Liver (tissue), 9 donors: ENCODE measurements around the gene ADRM1. TPM values are rescaled to one million over a fixed set of nuclear protein-coding genes. Genes with fewer than 3 reads are reported as not detected.

ENCODE experiments used
- DNase-seq: peaks from one replicate; pipeline ENCODE4 v3.0.0-alpha.2; 2017; ENCODE audit warnings: low spot score
- H3K27ac ChIP-seq, 2 donors: one replicate each; pipeline ENCODE4 v1.7.0; 2013; ENCODE audit warnings: inconsistent platforms in 2 of 2, low read length in 2 of 2, control low read depth in 1 of 2, low read depth in 1 of 2, mild to moderate bottlenecking in 1 of 2
- H3K27me3 ChIP-seq, 4 donors: one replicate each; pipeline versions ENCODE4 v1.6.1 to v1.7.0; 2013; ENCODE audit warnings: low read length in 3 of 4, inconsistent platforms in 1 of 4, mild to moderate bottlenecking in 1 of 4, moderate library complexity in 1 of 4; ENCODE audit not compliant: control insufficient read depth in 4 of 4, insufficient read depth in 4 of 4
- H3K36me3 ChIP-seq, 4 donors: one replicate each; pipeline versions ENCODE4 v1.6.1 to v1.7.0; 2013; ENCODE audit warnings: low read length in 3 of 4, mild to moderate bottlenecking in 3 of 4, low read depth in 1 of 4, moderate library complexity in 1 of 4; ENCODE audit not compliant: control insufficient read depth in 4 of 4, insufficient read depth in 3 of 4
- H3K4me1 ChIP-seq, 4 donors: one replicate each; pipeline versions ENCODE4 v1.6.1 to v1.7.0; 2013; ENCODE audit warnings: low read length in 3 of 4, mild to moderate bottlenecking in 3 of 4, moderate library complexity in 1 of 4; ENCODE audit not compliant: control insufficient read depth in 4 of 4, insufficient read depth in 4 of 4
- H3K4me3 ChIP-seq, 3 donors: one replicate each; pipeline versions ENCODE4 v1.6.1 to v1.7.0; 2013; ENCODE audit warnings: low read length in 3 of 3, control low read depth in 1 of 3, low read depth in 1 of 3, mild to moderate bottlenecking in 1 of 3
- H3K9ac ChIP-seq, 2 donors: one replicate each; pipeline ENCODE4 v1.7.0; 2013; ENCODE audit warnings: low read length in 2 of 2, mild to moderate bottlenecking in 2 of 2, moderate library complexity in 2 of 2, control low read depth in 1 of 2, low read depth in 1 of 2
- H3K9me3 ChIP-seq, 4 donors: one replicate each; pipeline versions ENCODE4 v1.6.1 to v1.7.0; 2013; ENCODE audit warnings: low read length in 3 of 4; ENCODE audit not compliant: control insufficient read depth in 4 of 4
- EGR1 ChIP-seq, 2 donors: IDR thresholded peaks; 2 replicates each; pipeline ENCODE4 v1.6.1; 2016 to 2018; ENCODE audit warnings: antibody characterized with exemption in 2 of 2, low read depth in 2 of 2
- FOXA1 ChIP-seq: IDR thresholded peaks from 2 replicates; pipeline ENCODE4 v1.6.1; 2016; ENCODE audit warnings: antibody characterized with exemption
- FOXA2 ChIP-seq: IDR thresholded peaks from 2 replicates; pipeline ENCODE4 v1.6.1; 2016; ENCODE audit warnings: antibody characterized with exemption
- GABPA ChIP-seq, 2 donors: IDR thresholded peaks in 1 of 2; conservative IDR thresholded peaks in 1 of 2; 2 replicates each; pipeline ENCODE4 v1.6.1; 2016; ENCODE audit warnings: antibody characterized with exemption in 2 of 2, mild to moderate bottlenecking in 1 of 2, moderate library complexity in 1 of 2
- HNF4A ChIP-seq, 2 donors: conservative IDR thresholded peaks; 2 replicates each; pipeline ENCODE4 v1.6.1; 2016; ENCODE audit warnings: antibody characterized with exemption in 2 of 2, mild to moderate bottlenecking in 2 of 2
- HNF4G ChIP-seq: IDR thresholded peaks from 2 replicates; pipeline ENCODE4 v1.6.1; 2016; ENCODE audit warnings: antibody characterized with exemption
- JUND ChIP-seq, 2 donors: IDR thresholded peaks; 2 replicates each; pipeline ENCODE4 v1.6.1; 2016; ENCODE audit warnings: antibody characterized with exemption in 2 of 2
- MAX ChIP-seq: IDR thresholded peaks from 2 replicates; pipeline ENCODE4 v1.6.1; 2016; ENCODE audit warnings: antibody characterized with exemption
- NR2F2 ChIP-seq: IDR thresholded peaks from 2 replicates; pipeline ENCODE4 v1.6.1; 2016; ENCODE audit warnings: antibody characterized with exemption
- RAD21 ChIP-seq, 2 donors: IDR thresholded peaks; 2 replicates each; pipeline ENCODE4 v1.6.1; 2016; ENCODE audit warnings: antibody characterized with exemption in 2 of 2, mild to moderate bottlenecking in 2 of 2
- REST ChIP-seq: IDR thresholded peaks from 2 replicates; pipeline ENCODE4 v1.6.1; 2016; ENCODE audit warnings: antibody characterized with exemption, mild to moderate bottlenecking
- RXRA ChIP-seq, 2 donors: IDR thresholded peaks; 2 replicates each; pipeline ENCODE4 v1.6.1; 2017 to 2018; ENCODE audit warnings: antibody characterized with exemption in 2 of 2, mild to moderate bottlenecking in 1 of 2
- SP1 ChIP-seq: IDR thresholded peaks from 2 replicates; pipeline ENCODE4 v1.6.1; 2018; ENCODE audit warnings: antibody characterized with exemption, mild to moderate bottlenecking
- TAF1 ChIP-seq: conservative IDR thresholded peaks from 2 replicates; pipeline ENCODE4 v1.6.1; 2016; ENCODE audit warnings: antibody characterized with exemption, mild to moderate bottlenecking
- YY1 ChIP-seq: IDR thresholded peaks from 2 replicates; pipeline ENCODE4 v1.6.1; 2016; ENCODE audit warnings: antibody characterized with exemption, mild to moderate bottlenecking
- ZBTB33 ChIP-seq: IDR thresholded peaks from 2 replicates; pipeline ENCODE4 v1.6.1; 2016; ENCODE audit warnings: antibody characterized with exemption
- WGBS: extraction: QIAGEN DNeasy Blood & Tissue Kit; methylation state at CpG from one replicate; pipeline ENCODE4 v1.1.7; 2013; 5-methylcytosine and 5-hydroxymethylcytosine counted together
- polyA plus RNA-seq, 2 donors: library from polyadenylated mRNA; stranded (reverse) in 1 of 2; unstranded in 1 of 2; fragments of 200-250 nt in 1 of 2; fragments of >200 nt in 1 of 2; fragmentation: Nextera tagmentation in 1 of 2; extraction: Ambion mirVana in 1 of 2; gene quantifications; one replicate each; pipeline versions ENCODE4 v1.2.1 to v1.2.3, GENCODE V29; 2013 to 2015
- total RNA-seq, 2 donors: library from RNA; depleted of rRNA; stranded (reverse); fragments of >200 nt; gene quantifications; one replicate each; pipeline ENCODE4 v1.2.3, GENCODE V29; 2014
- TF ChIP-seq, protein P1 (sequence below): fragments of 150-350 bp; IDR thresholded peaks from 2 replicates; pipeline ENCODE4 v1.5.1; 2017; ENCODE audit warnings: improper control_type of control experiment, low read depth, low read length; ENCODE audit not compliant: missing input control
- TF ChIP-seq, protein P2 (sequence below): IDR thresholded peaks from 2 replicates; pipeline ENCODE4 v1.6.1; 2016; ENCODE audit warnings: antibody characterized with exemption
- donor health status: healthy.
- donor health status: healthy.
- donor health status: healthy.
- donor health status: healthy.
- donor health status: healthy.

ADRM1 gene
- total and polyA plus RNA-seq, 4 donors = 45.3 to 91.0 (median 77.3) TPM

DNA sequence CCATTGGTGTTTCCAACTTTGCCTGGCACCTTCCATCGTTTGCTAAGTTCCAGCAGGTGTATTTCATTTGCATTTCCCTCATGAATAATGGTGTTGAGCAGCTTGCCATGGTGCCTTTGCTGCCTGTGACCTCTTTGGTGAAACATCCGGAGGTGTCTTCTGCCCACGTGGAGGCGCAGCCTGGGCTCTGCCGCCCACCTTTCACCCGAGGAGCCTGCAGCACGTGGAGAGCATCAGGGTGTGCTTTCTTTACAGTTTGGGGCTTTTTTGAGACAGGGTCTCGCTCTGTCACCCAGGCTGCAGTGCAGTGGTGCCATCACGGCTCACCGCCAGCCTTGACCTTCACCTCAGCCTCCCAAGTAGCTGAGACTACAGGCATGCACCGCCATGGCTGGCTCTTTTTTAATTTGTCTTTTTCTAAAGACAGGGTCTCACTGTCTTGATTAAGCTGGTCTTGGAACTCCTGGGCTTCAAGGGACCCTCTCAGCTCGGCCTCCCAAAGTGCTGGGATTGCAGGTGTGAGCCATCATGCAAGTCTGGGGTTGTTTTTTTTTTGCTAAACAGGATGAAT is 3.0 kb upstream of the ADRM1 start:
- Histone ChIP-seq H3K27me3 (no peaks in the 10 kb centered on the region), H3K9me3 (no peaks in the 10 kb centered on the region), H3K27ac (no peak overlapping the region), H3K4me1 (peaks cover 14 to 43% (median 34%) of the 10 kb centered on the region in 4 donors), H3K9ac (no peak overlapping the region), H3K36me3 (peaks cover 0 to 14% (median 7%) of the 10 kb centered on the region in 4 donors), H3K4me3 (no peak overlapping the region)
- TF ChIP-seq YY1 (no peak), FOXA1 (no peak), HNF4A (conservative IDR thresholded peaks at IDR 0.05) (no peak), EGR1 (IDR thresholded peaks at IDR 0.05; ENCODE audit: low read depth in 2 of 2) (no peak), SP1 (no peak), ZBTB33 (no peak), REST (no peak), RAD21 (IDR thresholded peaks at IDR 0.05) (no peak), TAF1 (no peak), HNF4G (no peak), FOXA2 (no peak), RXRA (IDR thresholded peaks at IDR 0.05) (no peak), MAX (no peak), GABPA (IDR thresholded peaks at IDR 0.05 in 1 of 2, conservative IDR thresholded peaks at IDR 0.05 in 1 of 2) (no peak), NR2F2 (no peak), JUND (IDR thresholded peaks at IDR 0.05) (no peak)
- TF ChIP-seq, protein P1, sequence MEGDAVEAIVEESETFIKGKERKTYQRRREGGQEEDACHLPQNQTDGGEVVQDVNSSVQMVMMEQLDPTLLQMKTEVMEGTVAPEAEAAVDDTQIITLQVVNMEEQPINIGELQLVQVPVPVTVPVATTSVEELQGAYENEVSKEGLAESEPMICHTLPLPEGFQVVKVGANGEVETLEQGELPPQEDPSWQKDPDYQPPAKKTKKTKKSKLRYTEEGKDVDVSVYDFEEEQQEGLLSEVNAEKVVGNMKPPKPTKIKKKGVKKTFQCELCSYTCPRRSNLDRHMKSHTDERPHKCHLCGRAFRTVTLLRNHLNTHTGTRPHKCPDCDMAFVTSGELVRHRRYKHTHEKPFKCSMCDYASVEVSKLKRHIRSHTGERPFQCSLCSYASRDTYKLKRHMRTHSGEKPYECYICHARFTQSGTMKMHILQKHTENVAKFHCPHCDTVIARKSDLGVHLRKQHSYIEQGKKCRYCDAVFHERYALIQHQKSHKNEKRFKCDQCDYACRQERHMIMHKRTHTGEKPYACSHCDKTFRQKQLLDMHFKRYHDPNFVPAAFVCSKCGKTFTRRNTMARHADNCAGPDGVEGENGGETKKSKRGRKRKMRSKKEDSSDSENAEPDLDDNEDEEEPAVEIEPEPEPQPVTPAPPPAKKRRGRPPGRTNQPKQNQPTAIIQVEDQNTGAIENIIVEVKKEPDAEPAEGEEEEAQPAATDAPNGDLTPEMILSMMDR = no peak
- TF ChIP-seq, protein P2, sequence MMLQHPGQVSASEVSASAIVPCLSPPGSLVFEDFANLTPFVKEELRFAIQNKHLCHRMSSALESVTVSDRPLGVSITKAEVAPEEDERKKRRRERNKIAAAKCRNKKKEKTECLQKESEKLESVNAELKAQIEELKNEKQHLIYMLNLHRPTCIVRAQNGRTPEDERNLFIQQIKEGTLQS = no peak
- 90% methylated on average over 12 of the region's 12 CpGs for WGBS
- DNase-seq = no peak
